HL-60 (cell line): Measurements from ENCODE around the gene AQP2.

Experiments
- DNase-seq, 2 experiments: peaks; one replicate each; pipeline ENCODE4 v3.0.0-alpha.2; 2010 to 2020; ENCODE audit warnings: low read depth in 1 of 2, low spot score in 1 of 2
- H3K27ac ChIP-seq: fragments of 250-450 bp; sonication (Bioruptor Pico); replicated peaks from 2 replicates; pipeline ENCODE4 v1.5.1; 2020; ENCODE audit warnings: mild to moderate bottlenecking, moderate library complexity
- H3K27me3 ChIP-seq: fragments of 250-450 bp; sonication (Bioruptor Pico); 2 replicates; pipeline ENCODE4 v1.5.1; 2021; ENCODE audit warnings: mild to moderate bottlenecking, moderate library complexity; ENCODE audit not compliant: insufficient read depth, poor library complexity, severe bottlenecking
- H3K4me3 ChIP-seq: replicated peaks from 2 replicates; pipeline ENCODE4 v1.5.1; 2011; ENCODE audit warnings: mild to moderate bottlenecking, control low read depth, low read length; ENCODE audit not compliant: insufficient read depth
- GABPA ChIP-seq: IDR thresholded peaks from 2 replicates; pipeline ENCODE4 v1.6.1; 2012; ENCODE audit warnings: low read depth
- POLR2AphosphoS5 ChIP-seq: IDR thresholded peaks from 2 replicates; pipeline ENCODE4 v1.6.1; 2012; ENCODE audit warnings: low read depth
- SPI1 ChIP-seq: IDR thresholded peaks from 2 replicates; pipeline ENCODE4 v1.6.1; 2012; ENCODE audit warnings: low read depth, mild to moderate bottlenecking, borderline replicate concordance
- TF ChIP-seq, protein P1 (sequence below): IDR thresholded peaks from one replicate; pipeline ENCODE4 v1.5.1; 2011; ENCODE audit warnings: low read length, control low read depth, inconsistent platforms; ENCODE audit not compliant: insufficient read depth
- TF ChIP-seq, protein P2 (sequence below): IDR thresholded peaks from 2 replicates; pipeline ENCODE4 v1.6.1; 2012; ENCODE audit warnings: low read depth; ENCODE audit not compliant: insufficient replicate concordance

AQP2 gene

DNA sequence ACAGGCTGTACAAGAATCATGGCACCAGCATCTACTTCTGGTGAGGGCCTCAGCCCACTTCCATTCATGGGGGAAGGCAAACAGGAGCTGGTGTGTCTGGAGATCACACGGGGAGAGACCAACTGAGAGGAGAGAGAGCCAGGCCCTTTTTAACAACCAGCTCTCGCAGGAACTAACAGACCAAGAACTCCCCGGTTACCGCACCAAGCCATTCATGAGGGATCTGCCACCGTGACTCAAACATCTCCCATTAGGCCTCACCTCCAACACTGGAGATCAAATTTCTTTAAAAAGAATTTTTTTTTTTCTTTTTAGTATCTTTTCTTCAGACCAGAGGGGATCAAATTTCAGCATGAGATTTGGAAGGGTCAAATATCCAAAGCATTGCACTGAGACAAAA, 16.7 kb upstream of the AQP2 start:
- DNase-seq = no peak
- no peak overlapping the region for H3K27ac ChIP-seq
- TF ChIP-seq, protein P1, sequence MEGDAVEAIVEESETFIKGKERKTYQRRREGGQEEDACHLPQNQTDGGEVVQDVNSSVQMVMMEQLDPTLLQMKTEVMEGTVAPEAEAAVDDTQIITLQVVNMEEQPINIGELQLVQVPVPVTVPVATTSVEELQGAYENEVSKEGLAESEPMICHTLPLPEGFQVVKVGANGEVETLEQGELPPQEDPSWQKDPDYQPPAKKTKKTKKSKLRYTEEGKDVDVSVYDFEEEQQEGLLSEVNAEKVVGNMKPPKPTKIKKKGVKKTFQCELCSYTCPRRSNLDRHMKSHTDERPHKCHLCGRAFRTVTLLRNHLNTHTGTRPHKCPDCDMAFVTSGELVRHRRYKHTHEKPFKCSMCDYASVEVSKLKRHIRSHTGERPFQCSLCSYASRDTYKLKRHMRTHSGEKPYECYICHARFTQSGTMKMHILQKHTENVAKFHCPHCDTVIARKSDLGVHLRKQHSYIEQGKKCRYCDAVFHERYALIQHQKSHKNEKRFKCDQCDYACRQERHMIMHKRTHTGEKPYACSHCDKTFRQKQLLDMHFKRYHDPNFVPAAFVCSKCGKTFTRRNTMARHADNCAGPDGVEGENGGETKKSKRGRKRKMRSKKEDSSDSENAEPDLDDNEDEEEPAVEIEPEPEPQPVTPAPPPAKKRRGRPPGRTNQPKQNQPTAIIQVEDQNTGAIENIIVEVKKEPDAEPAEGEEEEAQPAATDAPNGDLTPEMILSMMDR = no peak
- TF ChIP-seq GABPA (no peak), POLR2AphosphoS5 (no peak)

DNA sequence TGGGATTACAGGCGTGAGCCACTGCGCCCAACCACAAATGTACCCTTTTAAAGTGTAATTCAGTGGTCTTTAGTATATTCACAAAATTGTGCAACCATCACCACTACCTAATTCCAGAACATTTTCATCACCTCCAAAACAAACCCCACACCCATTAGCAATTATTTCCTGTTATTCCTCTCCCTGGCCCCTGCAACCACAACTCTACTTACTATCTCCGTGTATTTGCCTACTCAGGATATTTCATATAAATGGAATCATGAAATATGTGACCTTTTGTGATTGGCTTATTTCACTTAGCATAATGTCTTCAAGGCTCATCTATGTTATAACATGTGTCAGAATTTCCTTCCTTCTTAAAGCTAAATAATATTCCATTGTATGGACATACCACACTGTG, 16.0 kb upstream of the AQP2 start:
- DNase-seq = no peak
- no peak for TF ChIP-seq SPI1
- TF ChIP-seq, protein P2, sequence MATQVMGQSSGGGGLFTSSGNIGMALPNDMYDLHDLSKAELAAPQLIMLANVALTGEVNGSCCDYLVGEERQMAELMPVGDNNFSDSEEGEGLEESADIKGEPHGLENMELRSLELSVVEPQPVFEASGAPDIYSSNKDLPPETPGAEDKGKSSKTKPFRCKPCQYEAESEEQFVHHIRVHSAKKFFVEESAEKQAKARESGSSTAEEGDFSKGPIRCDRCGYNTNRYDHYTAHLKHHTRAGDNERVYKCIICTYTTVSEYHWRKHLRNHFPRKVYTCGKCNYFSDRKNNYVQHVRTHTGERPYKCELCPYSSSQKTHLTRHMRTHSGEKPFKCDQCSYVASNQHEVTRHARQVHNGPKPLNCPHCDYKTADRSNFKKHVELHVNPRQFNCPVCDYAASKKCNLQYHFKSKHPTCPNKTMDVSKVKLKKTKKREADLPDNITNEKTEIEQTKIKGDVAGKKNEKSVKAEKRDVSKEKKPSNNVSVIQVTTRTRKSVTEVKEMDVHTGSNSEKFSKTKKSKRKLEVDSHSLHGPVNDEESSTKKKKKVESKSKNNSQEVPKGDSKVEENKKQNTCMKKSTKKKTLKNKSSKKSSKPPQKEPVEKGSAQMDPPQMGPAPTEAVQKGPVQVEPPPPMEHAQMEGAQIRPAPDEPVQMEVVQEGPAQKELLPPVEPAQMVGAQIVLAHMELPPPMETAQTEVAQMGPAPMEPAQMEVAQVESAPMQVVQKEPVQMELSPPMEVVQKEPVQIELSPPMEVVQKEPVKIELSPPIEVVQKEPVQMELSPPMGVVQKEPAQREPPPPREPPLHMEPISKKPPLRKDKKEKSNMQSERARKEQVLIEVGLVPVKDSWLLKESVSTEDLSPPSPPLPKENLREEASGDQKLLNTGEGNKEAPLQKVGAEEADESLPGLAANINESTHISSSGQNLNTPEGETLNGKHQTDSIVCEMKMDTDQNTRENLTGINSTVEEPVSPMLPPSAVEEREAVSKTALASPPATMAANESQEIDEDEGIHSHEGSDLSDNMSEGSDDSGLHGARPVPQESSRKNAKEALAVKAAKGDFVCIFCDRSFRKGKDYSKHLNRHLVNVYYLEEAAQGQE = no peak
- TF ChIP-seq, protein P1 = no peak
- no peak for TF ChIP-seq GABPA
- no peak for TF ChIP-seq POLR2AphosphoS5
- Histone ChIP-seq H3K27me3 (no peaks in the 10 kb centered on the region), H3K4me3 (no peak overlapping the region), H3K27ac (no peak overlapping the region)

More for the DNA sequence above, 16.7 kb upstream of the AQP2 start:
- no peak overlapping the region for H3K4me3 ChIP-seq
- H3K27me3 ChIP-seq = no peaks in the 10 kb centered on the region

DNA sequence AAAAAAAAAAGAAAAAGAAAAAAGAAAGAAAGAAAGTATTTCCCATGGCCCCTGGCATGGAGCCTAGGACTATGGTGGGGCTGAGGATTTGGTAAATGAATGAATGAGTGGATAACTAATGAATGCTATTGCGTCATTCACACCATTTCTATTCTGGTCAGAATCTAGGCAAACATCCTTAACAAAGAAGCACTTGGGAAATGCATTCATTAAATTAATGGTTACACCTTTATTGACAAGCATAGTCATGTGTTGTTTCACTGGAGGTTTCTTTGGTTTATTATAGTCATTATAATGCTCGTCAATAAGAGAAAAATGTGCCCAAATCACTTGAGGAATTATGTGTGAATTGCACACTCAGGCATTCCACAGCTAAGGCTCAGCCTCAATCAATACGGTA, 13.6 kb upstream of the AQP2 start:
- TF ChIP-seq, protein P1 = no peak
- TF ChIP-seq GABPA = no peak
- TF ChIP-seq, protein P2 = no peak
- TF ChIP-seq POLR2AphosphoS5 = no peak
- TF ChIP-seq SPI1 = no peak
- Histone ChIP-seq H3K27ac (no peak overlapping the region), H3K27me3 (no peaks in the 10 kb centered on the region), H3K4me3 (no peak overlapping the region)
- no peak for DNase-seq

DNA sequence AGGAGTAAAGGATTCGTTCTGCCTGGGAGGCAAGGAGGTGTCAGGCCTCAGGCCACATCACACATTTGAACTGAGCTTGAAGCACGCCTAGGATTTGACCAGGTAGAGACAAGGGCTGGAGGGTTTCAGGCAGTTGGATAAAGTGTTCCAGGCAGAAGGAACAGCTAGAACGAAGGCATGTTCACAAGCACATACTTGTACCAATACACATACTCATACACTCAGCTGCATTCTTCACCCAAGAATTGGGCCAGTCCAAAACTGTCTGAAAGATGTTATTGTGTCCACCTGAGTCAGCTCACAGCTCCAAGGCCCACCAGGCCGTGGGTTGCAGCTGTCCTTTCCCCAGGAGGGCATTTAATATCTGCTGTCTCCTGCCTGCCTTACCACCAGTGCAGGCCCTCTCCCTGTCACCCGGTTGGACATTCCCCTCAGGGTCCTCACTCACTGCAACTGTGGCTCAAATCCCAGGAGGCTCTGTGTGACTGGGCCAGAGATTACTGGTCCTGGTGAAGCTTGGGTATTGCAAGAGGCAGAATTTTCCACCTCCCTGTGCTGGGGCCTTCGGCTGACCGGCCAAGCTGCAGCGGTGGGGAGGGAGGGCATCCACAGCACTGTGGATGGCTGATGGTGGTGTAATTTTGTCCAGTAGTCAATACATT, 12.8 kb upstream of the AQP2 start:
- no peak for TF ChIP-seq SPI1
- Histone ChIP-seq H3K4me3 (no peak overlapping the region), H3K27me3 (no peaks in the 10 kb centered on the region), H3K27ac (no peak overlapping the region)
- no peak for DNase-seq
